BJ (cell line): Measurements from ENCODE around the gene AKT2. TPM values are rescaled to one million over a fixed set of nuclear protein-coding genes. Genes with fewer than 3 reads are reported as not detected.

Experiments used
- CTCF ChIA-PET: fragments of 350-600 bp; formaldehyde crosslinking; extraction: SDS; loops from one replicate; lab custom pipeline; 2021; ENCODE audit warnings: antibody characterized with exemption, inconsistent platforms; lab: Yijun Ruan, JAX
- POLR2A ChIA-PET: fragments of 300-600 bp; sonication (Branson Sonifier 250); formaldehyde crosslinking; extraction: SDS; loops from one replicate; lab custom pipeline; 2021; ENCODE audit warnings: antibody characterized with exemption; lab: Charles Lee
- DNase-seq: peaks from one replicate; pipeline ENCODE4 v3.0.0-alpha.2; 2011; ENCODE audit warnings: low read depth
- H3K27me3 ChIP-seq: 2 replicates; pipeline ENCODE4 v1.6.0; 2011; ENCODE audit warnings: low read length; ENCODE audit not compliant: control insufficient read depth, insufficient read depth
- H3K36me3 ChIP-seq: 2 replicates; pipeline ENCODE4 v1.5.1; 2011; ENCODE audit warnings: low read length; ENCODE audit not compliant: control insufficient read depth, insufficient read depth
- H3K4me3 ChIP-seq: 2 replicates; pipeline ENCODE4 v1.5.1; 2011; ENCODE audit warnings: low read depth, mild to moderate bottlenecking, control low read depth, low read length
- CTCF ChIP-seq: IDR thresholded peaks from 2 replicates; pipeline ENCODE4 v1.5.1; 2011; ENCODE audit warnings: low read depth, mild to moderate bottlenecking, control low read depth, inconsistent platforms, low read length, moderate library complexity; ENCODE audit not compliant: insufficient read depth
- polyA plus RNA-seq: library from polyadenylated mRNA; depleted of rRNA; stranded (reverse); fragments of >200 nt; gene quantifications from 2 replicates; pipeline ENCODE4 v1.2.3, GENCODE V29; 2011; rRNA removed
- small RNA-seq: library from RNA; depleted of rRNA; stranded (forward); fragments of <200 nt; gene quantifications from one replicate; pipeline ENCODE3, GENCODE V24; 2012; ENCODE audit warnings: low replicate concordance, low read depth; ENCODE audit not compliant: insufficient read length

Gene AKT2
- polyA plus RNA-seq, 1 experiment: 162 TPM

- Histone ChIP-seq H3K27me3 (peaks cover 2% of the 10 kb centered on the region; the same call in 1 of the 2 replicates), H3K4me3 (no peak overlapping the region), H3K36me3 (no peaks in the 10 kb centered on the region)
- no peak for DNase-seq
- CTCF ChIA-PET: no interaction called here
- POLR2A ChIA-PET: no interaction called here
- no peak for TF ChIP-seq CTCF
Measured at GRCh38 chr19:40184273-40184672, 100.9 kb downstream of the AKT2 start.

Small RNA genes within 50 kb of the gene (small RNA-seq; reads per million reads assigned to genes)
- 62.2 reads per million, percentile 89 among the genes with 10 or more reads in this experiment for gene MIR641
- not detected for gene RNU6-945P

Other genes with a start within 250 kb of the AKT2 start
- 2.3 and 7.4 TPM in 2 replicates for gene ZNF780B, start 229.1 kb downstream of the AKT2 start, polyA plus RNA-seq
- 4.2 and 8.1 TPM in 2 replicates for gene ZNF780A, start 194.4 kb downstream of the AKT2 start, polyA plus RNA-seq
- gene MAP3K10, start 93.9 kb downstream of the AKT2 start, polyA plus RNA-seq: 3.6 and 3.7 TPM in 2 replicates
- gene TTC9B, start 67.0 kb downstream of the AKT2 start, polyA plus RNA-seq: not detected in 2 replicates
- gene CCNP, start 58.7 kb downstream of the AKT2 start, polyA plus RNA-seq: 0.06 and 0.17 TPM in 2 replicates
- gene C19orf47, start 63.1 kb upstream of the AKT2 start, polyA plus RNA-seq: 14.7 and 25.2 TPM in 2 replicates
- 320 and 571 TPM in 2 replicates for gene PLD3, start 63.4 kb upstream of the AKT2 start, polyA plus RNA-seq
- 0.10 and 0.21 TPM in 2 replicates for gene HIPK4, start 104.8 kb upstream of the AKT2 start, polyA plus RNA-seq
- gene PRX, start 128.0 kb upstream of the AKT2 start, polyA plus RNA-seq: 1.9 and 2.4 TPM in 2 replicates
- gene SERTAD1, start 140.6 kb upstream of the AKT2 start, polyA plus RNA-seq: 14.5 and 21.9 TPM in 2 replicates
- gene SERTAD3, start 159.0 kb upstream of the AKT2 start, polyA plus RNA-seq: 20.1 and 22.3 TPM in 2 replicates
- gene BLVRB, start 180.4 kb upstream of the AKT2 start, polyA plus RNA-seq: 41.5 and 71.4 TPM in 2 replicates
- gene SPTBN4, start 181.7 kb upstream of the AKT2 start, polyA plus RNA-seq: 0.29 and 0.93 TPM in 2 replicates